Endothelial cell of umbilical vein (primary cell): ENCODE data around the gene THSD4.

Experiments used
- CTCF ChIP-seq, 2 donors: IDR thresholded peaks; 1 replicate in 1 of 2; 2 replicates in 1 of 2; pipeline ENCODE4 v1.5.1; 2011; ENCODE audit warnings: low read length in 2 of 2, mild to moderate bottlenecking in 2 of 2, moderate library complexity in 2 of 2, control low read depth in 1 of 2, inconsistent platforms in 1 of 2, low read depth in 1 of 2; ENCODE audit not compliant: insufficient read depth in 1 of 2; ENCODE audit errors: extremely low read depth in 1 of 2
- EZH2 ChIP-seq: IDR thresholded peaks from 2 replicates; pipeline ENCODE4 v1.6.1; 2012; ENCODE audit warnings: borderline replicate concordance, low read depth, mild to moderate bottlenecking, moderate library complexity, low read length, inconsistent platforms; ENCODE audit not compliant: severe bottlenecking
- FOS ChIP-seq: IDR thresholded peaks from 2 replicates; pipeline ENCODE4 v1.6.1; 2011; ENCODE audit warnings: mild to moderate bottlenecking, low read length, moderate library complexity, borderline replicate concordance; ENCODE audit not compliant: insufficient read depth
- GATA2 ChIP-seq: IDR thresholded peaks from 2 replicates; pipeline ENCODE4 v1.7.0; 2011; ENCODE audit warnings: low read depth, mild to moderate bottlenecking, moderate library complexity, mixed read lengths, low read length; ENCODE audit not compliant: insufficient read length, insufficient read depth
- JUN ChIP-seq: IDR thresholded peaks from 2 replicates; pipeline ENCODE4 v1.6.1; 2011; ENCODE audit warnings: borderline replicate concordance, low read depth; ENCODE audit not compliant: insufficient read length, insufficient read depth
- MAX ChIP-seq: IDR thresholded peaks from 2 replicates; pipeline ENCODE4 v1.6.1; 2011; ENCODE audit not compliant: insufficient read depth, insufficient read length
- MYC ChIP-seq: IDR thresholded peaks from one replicate; pipeline ENCODE4 v1.6.1; 2011; ENCODE audit warnings: mild to moderate bottlenecking, low read depth, low read length
- POLR2A ChIP-seq: IDR thresholded peaks from 2 replicates; pipeline ENCODE4 v1.6.1; 2012; ENCODE audit warnings: low read depth, mild to moderate bottlenecking, control low read depth, low read length
- POLR2AphosphoS5 ChIP-seq: IDR thresholded peaks from 2 replicates; pipeline ENCODE4 v1.6.1; 2012; ENCODE audit warnings: low read depth, mild to moderate bottlenecking, control low read depth, low read length, moderate library complexity; ENCODE audit not compliant: insufficient read depth

GRCh38 chr15:71261418-71261817, 146.1 kb downstream of the THSD4 start:
- TF ChIP-seq CTCF (IDR thresholded peaks at IDR 0.05; ENCODE audit: extremely low read depth in 1 of 2, insufficient read depth in 1 of 2, low read depth in 1 of 2, low read length in 2 of 2) = no peak
- TF ChIP-seq POLR2A = no peak
- TF ChIP-seq POLR2AphosphoS5 = no peak
- TF ChIP-seq EZH2 = no peak
- TF ChIP-seq FOS = no peak
- no peak for TF ChIP-seq MYC
- TF ChIP-seq MAX = no peak
- TF ChIP-seq JUN = no peak
- TF ChIP-seq GATA2 = no peak
